Measurements from ENCODE around the gene GLS. TPM values are rescaled to one million over a fixed set of nuclear protein-coding genes. Genes with fewer than 3 reads are reported as not detected.
A peak's percentile ranks its signal among the peaks of the same experiment; 100 is the strongest.

Gene GLS
- total and polyA plus RNA-seq, 9 of the 15 experiments (the other 6 are each of a cell fraction or from before 2014, with no cell fraction given): 13.7 to 77.5 (median 48.2) TPM

DNA sequence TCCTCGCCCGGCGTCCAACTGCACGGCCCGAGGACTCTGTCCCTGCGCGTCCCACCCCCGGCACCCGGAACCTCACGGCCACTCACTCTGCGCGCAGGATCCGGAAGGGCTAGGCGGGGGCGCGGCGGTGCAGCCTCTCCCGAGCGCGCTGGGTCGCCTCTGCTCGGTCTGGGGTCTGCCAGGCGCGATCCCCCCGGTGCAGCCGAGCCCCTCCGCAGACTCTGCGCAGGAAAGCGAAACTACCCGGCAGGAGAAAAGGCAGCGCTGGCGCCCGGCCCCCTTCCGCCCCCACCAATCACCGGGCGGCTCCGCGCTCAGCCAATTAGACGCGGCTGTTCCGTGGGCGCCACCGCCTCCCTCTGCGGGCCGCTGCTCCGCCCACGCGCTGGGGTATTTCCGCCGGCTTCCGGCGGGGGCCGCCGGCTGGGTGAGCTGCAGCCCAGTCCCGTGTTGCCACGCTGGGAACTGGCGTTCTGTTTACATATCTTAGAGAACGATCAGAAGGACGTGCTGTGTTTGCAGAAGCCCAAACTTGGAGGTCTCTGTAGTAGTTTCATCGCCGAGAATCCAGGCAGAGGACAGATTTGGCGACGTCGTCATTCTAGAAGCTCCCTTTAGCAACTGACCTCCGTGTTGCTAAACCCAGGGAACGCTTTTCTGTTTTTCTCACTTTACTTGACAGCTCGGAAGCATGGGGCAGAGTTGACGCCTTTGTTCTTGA lies 133.5 kb downstream of the GLS start, which contains the start of gene STAT1 (continued):
- TF ChIP-seq, protein P1, sequence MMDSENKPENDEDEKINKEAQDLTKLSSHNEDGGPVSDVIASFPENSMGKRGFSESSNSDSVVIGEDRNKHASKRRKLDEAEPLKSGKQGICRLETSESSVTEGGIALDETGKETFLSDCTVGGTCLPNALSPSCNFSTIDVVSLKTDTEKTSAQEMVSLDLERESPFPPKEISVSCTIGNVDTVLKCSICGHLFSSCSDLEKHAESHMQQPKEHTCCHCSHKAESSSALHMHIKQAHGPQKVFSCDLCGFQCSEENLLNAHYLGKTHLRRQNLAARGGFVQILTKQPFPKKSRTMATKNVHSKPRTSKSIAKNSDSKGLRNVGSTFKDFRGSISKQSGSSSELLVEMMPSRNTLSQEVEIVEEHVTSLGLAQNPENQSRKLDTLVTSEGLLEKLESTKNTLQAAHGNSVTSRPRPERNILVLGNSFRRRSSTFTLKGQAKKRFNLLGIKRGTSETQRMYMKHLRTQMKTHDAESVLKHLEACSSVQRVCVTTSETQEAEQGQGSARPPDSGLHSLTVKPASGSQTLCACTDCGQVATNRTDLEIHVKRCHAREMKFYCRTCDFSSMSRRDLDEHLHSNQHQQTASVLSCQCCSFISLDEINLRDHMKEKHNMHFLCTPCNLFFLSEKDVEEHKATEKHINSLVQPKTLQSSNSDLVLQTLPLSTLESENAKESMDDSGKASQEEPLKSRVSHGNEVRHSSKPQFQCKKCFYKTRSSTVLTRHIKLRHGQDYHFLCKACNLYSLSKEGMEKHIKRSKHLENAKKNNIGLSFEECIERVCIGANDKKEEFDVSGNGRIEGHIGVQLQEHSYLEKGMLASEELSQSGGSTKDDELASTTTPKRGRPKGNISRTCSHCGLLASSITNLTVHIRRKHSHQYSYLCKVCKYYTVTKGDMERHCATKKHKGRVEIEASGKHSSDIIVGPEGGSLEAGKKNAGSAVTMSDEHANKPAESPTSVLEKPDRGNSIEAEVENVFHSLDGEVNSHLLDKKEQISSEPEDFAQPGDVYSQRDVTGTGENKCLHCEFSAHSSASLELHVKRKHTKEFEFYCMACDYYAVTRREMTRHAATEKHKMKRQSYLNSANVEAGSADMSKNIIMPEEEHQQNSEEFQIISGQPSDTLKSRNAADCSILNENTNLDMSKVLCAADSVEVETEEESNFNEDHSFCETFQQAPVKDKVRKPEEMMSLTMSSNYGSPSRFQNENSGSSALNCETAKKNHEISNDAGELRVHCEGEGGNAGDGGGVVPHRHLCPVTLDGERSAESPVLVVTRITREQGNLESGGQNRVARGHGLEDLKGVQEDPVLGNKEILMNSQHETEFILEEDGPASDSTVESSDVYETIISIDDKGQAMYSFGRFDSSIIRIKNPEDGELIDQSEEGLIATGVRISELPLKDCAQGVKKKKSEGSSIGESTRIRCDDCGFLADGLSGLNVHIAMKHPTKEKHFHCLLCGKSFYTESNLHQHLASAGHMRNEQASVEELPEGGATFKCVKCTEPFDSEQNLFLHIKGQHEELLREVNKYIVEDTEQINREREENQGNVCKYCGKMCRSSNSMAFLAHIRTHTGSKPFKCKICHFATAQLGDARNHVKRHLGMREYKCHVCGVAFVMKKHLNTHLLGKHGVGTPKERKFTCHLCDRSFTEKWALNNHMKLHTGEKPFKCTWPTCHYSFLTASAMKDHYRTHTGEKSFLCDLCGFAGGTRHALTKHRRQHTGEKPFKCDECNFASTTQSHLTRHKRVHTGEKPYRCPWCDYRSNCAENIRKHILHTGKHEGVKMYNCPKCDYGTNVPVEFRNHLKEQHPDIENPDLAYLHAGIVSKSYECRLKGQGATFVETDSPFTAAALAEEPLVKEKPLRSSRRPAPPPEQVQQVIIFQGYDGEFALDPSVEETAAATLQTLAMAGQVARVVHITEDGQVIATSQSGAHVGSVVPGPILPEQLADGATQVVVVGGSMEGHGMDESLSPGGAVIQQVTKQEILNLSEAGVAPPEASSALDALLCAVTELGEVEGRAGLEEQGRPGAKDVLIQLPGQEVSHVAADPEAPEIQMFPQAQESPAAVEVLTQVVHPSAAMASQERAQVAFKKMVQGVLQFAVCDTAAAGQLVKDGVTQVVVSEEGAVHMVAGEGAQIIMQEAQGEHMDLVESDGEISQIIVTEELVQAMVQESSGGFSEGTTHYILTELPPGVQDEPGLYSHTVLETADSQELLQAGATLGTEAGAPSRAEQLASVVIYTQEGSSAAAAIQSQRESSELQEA (IDR thresholded peaks at IDR 0.05; ENCODE audit: low read depth): no peak
- TF ChIP-seq SIN3B (IDR thresholded peaks at IDR 0.05; ENCODE audit: low read depth) (0 out of 2 replicates have a peak, but pooled peaks have one; percentile 30), KAT7 (CRISPR knock-in tag; IDR thresholded peaks at IDR 0.05; ENCODE audit: borderline replicate concordance) (no peak; the same call in 1 of the 2 replicates), NR2C1 (IDR thresholded peaks at IDR 0.05) (no peak), NR2C1 (tag; IDR thresholded peaks at IDR 0.05) (no peak), GATAD2A (IDR thresholded peaks at IDR 0.05) (no peak)
- TF ChIP-seq, protein P2, sequence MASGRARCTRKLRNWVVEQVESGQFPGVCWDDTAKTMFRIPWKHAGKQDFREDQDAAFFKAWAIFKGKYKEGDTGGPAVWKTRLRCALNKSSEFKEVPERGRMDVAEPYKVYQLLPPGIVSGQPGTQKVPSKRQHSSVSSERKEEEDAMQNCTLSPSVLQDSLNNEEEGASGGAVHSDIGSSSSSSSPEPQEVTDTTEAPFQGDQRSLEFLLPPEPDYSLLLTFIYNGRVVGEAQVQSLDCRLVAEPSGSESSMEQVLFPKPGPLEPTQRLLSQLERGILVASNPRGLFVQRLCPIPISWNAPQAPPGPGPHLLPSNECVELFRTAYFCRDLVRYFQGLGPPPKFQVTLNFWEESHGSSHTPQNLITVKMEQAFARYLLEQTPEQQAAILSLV (tag; IDR thresholded peaks at IDR 0.05): no peak
- TF ChIP-seq, protein P3, sequence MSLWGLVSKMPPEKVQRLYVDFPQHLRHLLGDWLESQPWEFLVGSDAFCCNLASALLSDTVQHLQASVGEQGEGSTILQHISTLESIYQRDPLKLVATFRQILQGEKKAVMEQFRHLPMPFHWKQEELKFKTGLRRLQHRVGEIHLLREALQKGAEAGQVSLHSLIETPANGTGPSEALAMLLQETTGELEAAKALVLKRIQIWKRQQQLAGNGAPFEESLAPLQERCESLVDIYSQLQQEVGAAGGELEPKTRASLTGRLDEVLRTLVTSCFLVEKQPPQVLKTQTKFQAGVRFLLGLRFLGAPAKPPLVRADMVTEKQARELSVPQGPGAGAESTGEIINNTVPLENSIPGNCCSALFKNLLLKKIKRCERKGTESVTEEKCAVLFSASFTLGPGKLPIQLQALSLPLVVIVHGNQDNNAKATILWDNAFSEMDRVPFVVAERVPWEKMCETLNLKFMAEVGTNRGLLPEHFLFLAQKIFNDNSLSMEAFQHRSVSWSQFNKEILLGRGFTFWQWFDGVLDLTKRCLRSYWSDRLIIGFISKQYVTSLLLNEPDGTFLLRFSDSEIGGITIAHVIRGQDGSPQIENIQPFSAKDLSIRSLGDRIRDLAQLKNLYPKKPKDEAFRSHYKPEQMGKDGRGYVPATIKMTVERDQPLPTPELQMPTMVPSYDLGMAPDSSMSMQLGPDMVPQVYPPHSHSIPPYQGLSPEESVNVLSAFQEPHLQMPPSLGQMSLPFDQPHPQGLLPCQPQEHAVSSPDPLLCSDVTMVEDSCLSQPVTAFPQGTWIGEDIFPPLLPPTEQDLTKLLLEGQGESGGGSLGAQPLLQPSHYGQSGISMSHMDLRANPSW (CRISPR knock-in tag; IDR thresholded peaks at IDR 0.05): no peak
- TF ChIP-seq, protein P4, sequence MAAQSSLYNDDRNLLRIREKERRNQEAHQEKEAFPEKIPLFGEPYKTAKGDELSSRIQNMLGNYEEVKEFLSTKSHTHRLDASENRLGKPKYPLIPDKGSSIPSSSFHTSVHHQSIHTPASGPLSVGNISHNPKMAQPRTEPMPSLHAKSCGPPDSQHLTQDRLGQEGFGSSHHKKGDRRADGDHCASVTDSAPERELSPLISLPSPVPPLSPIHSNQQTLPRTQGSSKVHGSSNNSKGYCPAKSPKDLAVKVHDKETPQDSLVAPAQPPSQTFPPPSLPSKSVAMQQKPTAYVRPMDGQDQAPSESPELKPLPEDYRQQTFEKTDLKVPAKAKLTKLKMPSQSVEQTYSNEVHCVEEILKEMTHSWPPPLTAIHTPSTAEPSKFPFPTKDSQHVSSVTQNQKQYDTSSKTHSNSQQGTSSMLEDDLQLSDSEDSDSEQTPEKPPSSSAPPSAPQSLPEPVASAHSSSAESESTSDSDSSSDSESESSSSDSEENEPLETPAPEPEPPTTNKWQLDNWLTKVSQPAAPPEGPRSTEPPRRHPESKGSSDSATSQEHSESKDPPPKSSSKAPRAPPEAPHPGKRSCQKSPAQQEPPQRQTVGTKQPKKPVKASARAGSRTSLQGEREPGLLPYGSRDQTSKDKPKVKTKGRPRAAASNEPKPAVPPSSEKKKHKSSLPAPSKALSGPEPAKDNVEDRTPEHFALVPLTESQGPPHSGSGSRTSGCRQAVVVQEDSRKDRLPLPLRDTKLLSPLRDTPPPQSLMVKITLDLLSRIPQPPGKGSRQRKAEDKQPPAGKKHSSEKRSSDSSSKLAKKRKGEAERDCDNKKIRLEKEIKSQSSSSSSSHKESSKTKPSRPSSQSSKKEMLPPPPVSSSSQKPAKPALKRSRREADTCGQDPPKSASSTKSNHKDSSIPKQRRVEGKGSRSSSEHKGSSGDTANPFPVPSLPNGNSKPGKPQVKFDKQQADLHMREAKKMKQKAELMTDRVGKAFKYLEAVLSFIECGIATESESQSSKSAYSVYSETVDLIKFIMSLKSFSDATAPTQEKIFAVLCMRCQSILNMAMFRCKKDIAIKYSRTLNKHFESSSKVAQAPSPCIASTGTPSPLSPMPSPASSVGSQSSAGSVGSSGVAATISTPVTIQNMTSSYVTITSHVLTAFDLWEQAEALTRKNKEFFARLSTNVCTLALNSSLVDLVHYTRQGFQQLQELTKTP (IDR thresholded peaks at IDR 0.05; ENCODE audit: low read depth in 1 of 2, partially characterized antibody in 2 of 2): no peak
- TF ChIP-seq, protein P5, sequence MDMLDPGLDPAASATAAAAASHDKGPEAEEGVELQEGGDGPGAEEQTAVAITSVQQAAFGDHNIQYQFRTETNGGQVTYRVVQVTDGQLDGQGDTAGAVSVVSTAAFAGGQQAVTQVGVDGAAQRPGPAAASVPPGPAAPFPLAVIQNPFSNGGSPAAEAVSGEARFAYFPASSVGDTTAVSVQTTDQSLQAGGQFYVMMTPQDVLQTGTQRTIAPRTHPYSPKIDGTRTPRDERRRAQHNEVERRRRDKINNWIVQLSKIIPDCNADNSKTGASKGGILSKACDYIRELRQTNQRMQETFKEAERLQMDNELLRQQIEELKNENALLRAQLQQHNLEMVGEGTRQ (CRISPR knock-in tag; IDR thresholded peaks at IDR 0.05): no peak

Data from K562 (cell line).